B cell (primary cell): Measurements from ENCODE around the gene CTNNA3.

Experiments
- EZH2 ChIP-seq: IDR thresholded peaks from 2 replicates; pipeline ENCODE4 v1.6.1; 2012; ENCODE audit warnings: borderline replicate concordance, low read depth, mild to moderate bottlenecking, moderate library complexity, low read length; ENCODE audit not compliant: insufficient read depth, poor library complexity, severe bottlenecking
- TF ChIP-seq, protein P1 (sequence below): fragments of 200-600 bp; IDR thresholded peaks from one replicate; pipeline ENCODE4 v1.8.0; 2022; ENCODE audit warnings: antibody characterized with exemption, mild to moderate bottlenecking

DNA sequence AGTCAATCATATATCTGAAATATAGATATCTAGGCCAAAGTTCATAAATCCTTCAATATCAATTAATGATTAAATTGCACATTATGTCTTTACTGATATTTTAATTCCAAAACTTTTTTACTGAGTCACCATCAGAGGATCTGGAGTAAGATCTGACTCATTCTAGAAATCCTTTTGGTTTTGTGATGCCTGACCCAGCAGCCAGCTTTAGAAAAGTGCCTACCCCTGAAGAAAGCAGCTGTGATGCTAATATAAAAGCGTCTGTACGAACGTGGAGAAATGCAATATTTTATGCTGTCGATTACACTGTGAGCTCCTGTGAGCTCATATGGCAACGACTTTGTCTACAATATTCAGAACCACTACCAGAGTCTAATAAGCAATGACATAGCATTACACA lies 912.7 kb downstream of the CTNNA3 start:
- TF ChIP-seq, protein P1, sequence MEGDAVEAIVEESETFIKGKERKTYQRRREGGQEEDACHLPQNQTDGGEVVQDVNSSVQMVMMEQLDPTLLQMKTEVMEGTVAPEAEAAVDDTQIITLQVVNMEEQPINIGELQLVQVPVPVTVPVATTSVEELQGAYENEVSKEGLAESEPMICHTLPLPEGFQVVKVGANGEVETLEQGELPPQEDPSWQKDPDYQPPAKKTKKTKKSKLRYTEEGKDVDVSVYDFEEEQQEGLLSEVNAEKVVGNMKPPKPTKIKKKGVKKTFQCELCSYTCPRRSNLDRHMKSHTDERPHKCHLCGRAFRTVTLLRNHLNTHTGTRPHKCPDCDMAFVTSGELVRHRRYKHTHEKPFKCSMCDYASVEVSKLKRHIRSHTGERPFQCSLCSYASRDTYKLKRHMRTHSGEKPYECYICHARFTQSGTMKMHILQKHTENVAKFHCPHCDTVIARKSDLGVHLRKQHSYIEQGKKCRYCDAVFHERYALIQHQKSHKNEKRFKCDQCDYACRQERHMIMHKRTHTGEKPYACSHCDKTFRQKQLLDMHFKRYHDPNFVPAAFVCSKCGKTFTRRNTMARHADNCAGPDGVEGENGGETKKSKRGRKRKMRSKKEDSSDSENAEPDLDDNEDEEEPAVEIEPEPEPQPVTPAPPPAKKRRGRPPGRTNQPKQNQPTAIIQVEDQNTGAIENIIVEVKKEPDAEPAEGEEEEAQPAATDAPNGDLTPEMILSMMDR: no peak
- TF ChIP-seq EZH2: no peak
